GM12872 (cell line): ENCODE measurements around the gene ANKRD13B.

Experiments used
- CTCF ChIP-seq: IDR thresholded peaks from 3 replicates; pipeline ENCODE4 v1.5.1; 2011; ENCODE audit warnings: low read depth, mild to moderate bottlenecking, low read length, moderate library complexity; ENCODE audit not compliant: insufficient read depth

ANKRD13B gene

GRCh38 chr17:29616300-29617048 lies 23.5 kb downstream of the ANKRD13B start:
- TF ChIP-seq CTCF = no peak

- TF ChIP-seq CTCF = peak; percentile 86
Measured at GRCh38 chr17:29617125-29617480, 24.2 kb downstream of the ANKRD13B start.

- peak; percentile 88 for TF ChIP-seq CTCF
Measured at GRCh38 chr17:29617481-29618271, 24.7 kb downstream of the ANKRD13B start.

- no peak for TF ChIP-seq CTCF
Measured at GRCh38 chr17:29618272-29619065, 25.5 kb downstream of the ANKRD13B start.

- TF ChIP-seq CTCF = peak; percentile 49; the same call in 2 of the 3 replicates
Measured at GRCh38 chr17:29619251-29619650, 26.3 kb downstream of the ANKRD13B start.

- TF ChIP-seq CTCF = no peak
Measured at GRCh38 chr17:29620271-29620670, 27.3 kb downstream of the ANKRD13B start.
